Measurements from ENCODE around the gene MYOZ3.

The MYOZ3 gene

GRCh38 chr5:150627731-150628545 is 33.1 kb upstream of the MYOZ3 start:
- DNase-seq = no peak

DNA sequence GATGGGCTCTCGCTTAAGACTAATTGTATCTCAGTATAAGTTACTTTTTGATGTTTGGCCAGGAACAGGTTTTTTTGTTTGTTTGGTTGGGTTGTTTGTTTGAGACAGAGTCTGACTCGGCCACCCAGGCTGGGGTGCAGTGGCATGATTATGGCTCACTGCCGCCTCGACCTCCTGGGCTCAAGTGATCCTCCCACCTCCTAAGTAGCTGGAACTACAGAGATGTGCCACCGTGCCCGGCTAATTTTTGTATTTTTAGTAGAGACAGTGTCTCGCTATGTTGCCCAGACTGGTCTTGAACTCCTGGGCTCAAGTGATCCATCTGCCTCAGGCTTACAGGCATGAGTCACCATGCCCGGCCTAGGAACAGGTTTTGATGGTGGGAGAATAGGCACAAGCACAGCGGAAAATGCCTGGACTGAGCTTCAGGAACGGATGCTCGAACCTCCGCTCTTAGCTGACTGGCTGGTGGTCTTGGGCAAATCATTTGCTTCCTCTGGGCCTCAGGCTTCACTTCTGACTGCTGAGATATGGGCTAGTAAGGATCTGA is 32.0 kb upstream of the MYOZ3 start:
- DNase-seq = no peak

- no peak for DNase-seq
Measured at GRCh38 chr5:150630016-150630415, 31.0 kb upstream of the MYOZ3 start.

GRCh38 chr5:150630461-150631325 is 30.4 kb upstream of the MYOZ3 start:
- no peak for DNase-seq

DNA sequence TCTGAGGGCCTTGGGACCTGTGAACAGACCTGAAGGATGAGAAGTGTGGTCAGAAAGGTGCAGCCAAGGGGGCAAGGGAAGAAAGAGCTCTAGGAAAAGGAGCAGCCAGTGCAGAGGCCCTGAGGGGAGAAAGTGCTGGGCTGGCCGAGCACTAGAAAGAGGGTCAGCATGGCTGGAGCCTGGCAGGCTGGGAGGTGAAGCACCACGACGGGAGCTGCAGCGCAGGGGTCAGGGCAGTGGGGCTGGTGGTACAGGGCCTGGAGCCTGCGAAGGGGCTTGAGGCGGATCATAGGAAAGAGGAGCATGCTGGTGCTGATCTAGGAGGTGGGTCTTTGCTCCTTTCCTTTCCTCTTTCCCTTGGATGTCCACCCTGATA is 29.7 kb upstream of the MYOZ3 start:
- DNase-seq = no peak

- DNase-seq = no peak
Measured at GRCh38 chr5:150632305-150633160, 28.5 kb upstream of the MYOZ3 start.

GRCh38 chr5:150633429-150633828 is 27.6 kb upstream of the MYOZ3 start:
- DNase-seq = no peak

GRCh38 chr5:150636391-150637244 is 24.4 kb upstream of the MYOZ3 start:
- DNase-seq = no peak

DNA sequence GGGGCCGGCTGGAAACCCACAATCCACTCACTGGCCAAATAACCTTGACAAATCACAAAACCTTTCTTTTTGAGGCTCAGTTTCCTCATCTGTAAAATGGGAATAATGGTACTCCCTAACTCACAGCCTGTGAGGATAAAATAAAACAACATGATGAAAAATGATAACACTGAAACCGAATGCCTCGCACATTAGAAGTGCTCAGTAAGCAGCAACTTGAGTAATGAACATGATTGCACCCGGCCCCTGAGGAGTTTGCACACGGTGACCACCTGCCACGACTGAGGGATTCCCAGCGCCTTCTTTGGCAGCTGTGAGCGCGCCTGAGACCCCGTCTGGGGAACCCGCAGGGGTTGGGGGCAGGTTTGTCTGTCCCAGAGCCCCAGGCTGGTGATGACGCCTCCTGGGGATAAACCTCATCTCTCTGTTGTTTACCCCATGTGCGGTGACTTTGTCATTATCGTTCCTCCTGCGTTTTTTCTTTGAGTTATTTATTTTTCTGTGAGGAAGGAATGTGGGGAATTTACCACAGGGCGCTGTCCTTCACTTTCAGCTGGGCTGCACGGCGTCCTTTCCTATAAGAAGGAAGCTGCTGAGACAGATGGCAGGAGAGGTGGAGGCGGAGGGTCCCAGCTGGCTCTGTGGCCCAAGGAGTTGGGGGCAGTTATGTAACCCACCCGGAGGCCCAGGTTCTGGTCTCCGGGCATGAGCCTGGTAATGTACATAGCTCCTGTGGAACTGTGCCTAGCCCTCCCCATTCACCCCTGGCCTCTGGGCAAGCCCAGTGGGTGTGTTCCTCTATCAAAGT is 23.6 kb upstream of the MYOZ3 start:
- no peak for DNase-seq

DNA sequence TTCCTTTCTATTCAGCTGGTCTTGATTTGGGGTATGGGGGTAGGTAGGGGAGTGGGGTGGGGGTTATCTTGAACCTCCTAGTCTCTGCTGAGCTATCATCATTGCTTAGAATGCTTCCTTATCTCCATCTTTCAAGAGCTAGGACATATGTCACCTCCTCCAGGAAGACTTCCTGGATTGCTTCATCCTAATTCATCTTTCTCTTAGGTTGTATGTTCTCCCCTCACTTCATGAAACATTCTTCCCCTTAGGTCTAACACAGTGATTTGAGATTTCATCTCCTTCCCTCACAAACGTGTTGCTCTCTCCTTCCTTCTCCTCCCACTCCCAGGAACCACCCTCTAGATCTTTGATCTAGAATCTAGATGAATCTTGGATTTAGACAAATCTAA is 23.0 kb upstream of the MYOZ3 start:
- no peak for DNase-seq

DNA sequence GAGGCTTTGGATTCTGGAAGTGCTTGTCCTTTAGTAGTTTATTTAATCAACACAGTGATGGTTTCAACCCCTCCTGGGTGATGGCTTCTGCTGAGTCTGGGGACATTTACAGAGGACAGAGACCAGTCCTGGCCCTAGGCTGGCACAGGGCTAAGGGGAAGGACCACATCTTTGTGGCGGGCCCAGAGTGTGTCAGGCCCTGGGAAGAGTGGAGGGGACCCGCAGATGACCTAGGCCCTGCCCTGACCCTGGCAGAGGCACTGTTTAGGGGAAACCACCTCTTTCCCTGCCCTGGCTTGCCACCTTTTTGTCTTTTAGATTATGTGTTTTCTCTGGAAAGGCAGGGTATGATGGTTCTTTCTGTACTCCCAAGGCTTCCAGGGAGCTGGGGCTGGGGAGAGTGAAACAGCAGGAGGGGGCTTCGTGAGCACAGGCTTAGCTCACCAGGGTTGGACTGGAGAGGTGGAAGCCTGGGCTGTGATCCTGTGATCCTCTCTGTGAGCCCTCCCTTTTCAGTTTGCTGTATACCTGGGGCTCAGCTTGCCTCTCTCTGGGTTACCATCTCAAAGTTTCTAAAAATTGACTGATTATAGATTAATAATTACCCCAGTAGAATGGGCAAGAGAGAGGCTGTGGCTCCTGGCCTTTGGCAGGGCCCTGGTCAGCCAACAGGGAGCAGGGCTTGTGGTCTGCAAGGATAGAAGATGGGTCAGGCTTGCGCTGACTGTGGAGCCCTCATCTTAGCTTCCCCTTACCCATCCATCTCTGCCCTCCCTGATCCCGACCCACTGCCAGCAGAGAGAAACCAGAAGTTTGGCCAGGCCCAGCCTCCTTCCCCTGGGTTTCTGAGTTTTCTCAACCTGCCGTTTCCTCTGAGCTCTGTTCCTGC is 22.3 kb upstream of the MYOZ3 start:
- no peak for DNase-seq

GRCh38 chr5:150639377-150639692 is 21.7 kb upstream of the MYOZ3 start:
- no peak for DNase-seq

GRCh38 chr5:150639751-150640150 is 21.3 kb upstream of the MYOZ3 start:
- DNase-seq = no peak

DNA sequence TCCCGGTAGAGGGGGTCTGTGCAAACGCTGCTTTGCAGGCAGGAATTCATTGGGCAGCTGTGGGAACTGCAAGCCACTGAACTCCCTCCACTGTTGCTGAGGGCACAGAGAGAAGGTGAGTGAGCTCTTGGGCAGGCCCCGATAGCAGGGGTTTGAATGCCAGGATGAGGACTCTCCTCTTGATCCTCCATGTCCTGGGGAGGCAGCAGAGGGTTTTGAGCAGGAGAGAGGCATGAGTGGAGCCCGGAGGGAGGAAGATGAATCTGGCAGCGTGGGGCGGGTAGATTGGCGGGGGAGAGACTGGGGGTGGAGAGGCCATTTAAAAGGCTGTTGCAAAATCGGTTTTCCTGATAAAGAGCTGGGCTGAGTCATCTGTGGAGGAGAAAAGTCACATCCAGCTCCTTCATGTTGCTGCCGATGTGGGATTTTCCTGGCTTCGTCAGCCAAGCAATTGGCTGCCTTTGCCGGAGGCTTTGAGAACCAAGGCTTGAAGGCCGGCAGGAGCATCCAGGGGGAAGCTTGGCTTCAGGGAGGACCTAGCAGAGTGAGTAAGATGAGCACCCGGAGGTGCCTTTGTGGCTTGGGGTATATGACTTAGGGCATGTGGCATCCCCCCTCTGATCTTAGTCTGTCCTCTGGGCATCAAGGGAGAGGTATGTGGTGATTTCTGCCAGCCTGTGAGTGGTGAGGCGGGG is 20.6 kb upstream of the MYOZ3 start, which contains the start of gene SYNPO:
TSS of gene SYNPO (plus strand) at position 350 of the 695 bp plus-strand sequence. CDS start 7,616 bp downstream, outside the sequence.
- no peak for DNase-seq

- DNase-seq = no peak
Measured at GRCh38 chr5:150641006-150641570, 20.0 kb upstream of the MYOZ3 start.

- DNase-seq = no peak
Measured at GRCh38 chr5:150641824-150642566, 19.1 kb upstream of the MYOZ3 start.

DNA sequence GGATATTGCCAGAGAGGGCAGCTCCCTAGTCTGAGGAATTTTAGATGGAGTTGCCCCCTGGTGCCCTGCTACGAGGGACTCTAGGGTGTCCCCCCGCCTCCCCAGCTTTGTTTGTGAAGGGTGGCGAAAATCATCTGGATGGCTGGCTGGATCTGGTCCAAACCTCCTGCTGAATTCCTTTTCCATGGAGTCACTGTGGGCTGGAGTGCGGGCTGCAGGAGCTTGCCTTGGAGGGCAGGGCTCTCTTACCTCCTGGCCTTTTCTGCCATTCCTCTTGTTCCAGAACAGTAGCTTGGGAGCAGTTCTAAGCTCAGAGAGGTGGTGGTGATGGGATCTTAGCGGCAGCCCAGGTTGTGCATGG is 18.5 kb upstream of the MYOZ3 start:
- no peak for DNase-seq

- DNase-seq = no peak
Measured at GRCh38 chr5:150642991-150643710, 17.9 kb upstream of the MYOZ3 start.
